Prostate gland (tissue), 2 donors: ENCODE results near the gene STX16.

Source experiments
- POLR2A ChIP-seq: fragments of 450-650 bp; IDR thresholded peaks from one replicate; pipeline ENCODE4 v1.6.1; 2016; ENCODE audit warnings: antibody characterized with exemption, mild to moderate bottlenecking
- POLR2AphosphoS5 ChIP-seq: sonication (generic); formaldehyde crosslinking; IDR thresholded peaks from one replicate; pipeline ENCODE4 v1.6.1; 2017; ENCODE audit warnings: antibody characterized with exemption
- TF ChIP-seq, protein P1 (sequence below), 4 experiments: fragments of 200-600 bp in 2 of 4; fragments of 450-650 bp in 2 of 4; sonication (generic) in 2 of 4; IDR thresholded peaks; 1 replicate in 3 of 4; 2 replicates in 1 of 4; pipeline ENCODE4 v1.5.1; 2016 to 2019; ENCODE audit warnings: antibody characterized with exemption in 4 of 4, mild to moderate bottlenecking in 2 of 4, moderate library complexity in 2 of 4

GRCh38 chr20:58618351-58619076 lies 32.6 kb upstream of the STX16 start:
- TF ChIP-seq, protein P1, sequence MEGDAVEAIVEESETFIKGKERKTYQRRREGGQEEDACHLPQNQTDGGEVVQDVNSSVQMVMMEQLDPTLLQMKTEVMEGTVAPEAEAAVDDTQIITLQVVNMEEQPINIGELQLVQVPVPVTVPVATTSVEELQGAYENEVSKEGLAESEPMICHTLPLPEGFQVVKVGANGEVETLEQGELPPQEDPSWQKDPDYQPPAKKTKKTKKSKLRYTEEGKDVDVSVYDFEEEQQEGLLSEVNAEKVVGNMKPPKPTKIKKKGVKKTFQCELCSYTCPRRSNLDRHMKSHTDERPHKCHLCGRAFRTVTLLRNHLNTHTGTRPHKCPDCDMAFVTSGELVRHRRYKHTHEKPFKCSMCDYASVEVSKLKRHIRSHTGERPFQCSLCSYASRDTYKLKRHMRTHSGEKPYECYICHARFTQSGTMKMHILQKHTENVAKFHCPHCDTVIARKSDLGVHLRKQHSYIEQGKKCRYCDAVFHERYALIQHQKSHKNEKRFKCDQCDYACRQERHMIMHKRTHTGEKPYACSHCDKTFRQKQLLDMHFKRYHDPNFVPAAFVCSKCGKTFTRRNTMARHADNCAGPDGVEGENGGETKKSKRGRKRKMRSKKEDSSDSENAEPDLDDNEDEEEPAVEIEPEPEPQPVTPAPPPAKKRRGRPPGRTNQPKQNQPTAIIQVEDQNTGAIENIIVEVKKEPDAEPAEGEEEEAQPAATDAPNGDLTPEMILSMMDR (IDR thresholded peaks at IDR 0.05), result no peak
- peak; percentile 29 for TF ChIP-seq POLR2AphosphoS5
- TF ChIP-seq POLR2A, result no peak
